K562 (cell line): Measurements from ENCODE around the gene VANGL1. TPM values are rescaled to one million over a fixed set of nuclear protein-coding genes. Genes with fewer than 3 reads are reported as not detected.

Source experiments
- KLF16 ChIP-seq: IDR thresholded peaks from 2 replicates; pipeline ENCODE4 v1.6.1; 2016; ENCODE audit warnings: antibody characterized with exemption
- MBD2 ChIP-seq: sonication (generic); IDR thresholded peaks from 2 replicates; pipeline ENCODE4 v1.6.1; 2016; ENCODE audit warnings: low read depth, borderline replicate concordance
- NCOA6 ChIP-seq: fragments of 450-650 bp; IDR thresholded peaks from 2 replicates; pipeline ENCODE4 v1.6.1; 2017; ENCODE audit warnings: mild to moderate bottlenecking
- NFE2L1 ChIP-seq: fragments of 450-650 bp; IDR thresholded peaks from 2 replicates; pipeline ENCODE4 v1.6.1; 2016; ENCODE audit warnings: missing genetic modification characterization, low read depth, mild to moderate bottlenecking, missing compliant biosample characterization, moderate library complexity, borderline replicate concordance
- POU5F1 ChIP-seq: fragments of 150-350 bp; IDR thresholded peaks from 2 replicates; pipeline ENCODE4 v1.6.1; 2014; ENCODE audit warnings: borderline replicate concordance, low read length, low read depth, mild to moderate bottlenecking; ENCODE audit not compliant: partially characterized antibody
- SMAD4 ChIP-seq: fragments of 250-450 bp; sonication (Bioruptor Pico); conservative IDR thresholded peaks from 2 replicates; pipeline ENCODE4 v1.8.0; 2021; ENCODE audit warnings: inconsistent platforms, mild to moderate bottlenecking, moderate library complexity
- SRSF7 ChIP-seq: fragments of 200-400 bp; formaldehyde crosslinking; optimal IDR thresholded peaks from 2 replicates; pipeline ENCODE3; 2017; ENCODE audit warnings: mild to moderate bottlenecking, low read depth, low read length
- STAG1 ChIP-seq: sonication (generic); formaldehyde crosslinking; IDR thresholded peaks from 2 replicates; pipeline ENCODE4 v1.5.0; 2020; ENCODE audit warnings: missing genetic modification reagents, borderline replicate concordance
- ZNF184 ChIP-seq: sonication (generic); formaldehyde crosslinking; IDR thresholded peaks from 2 replicates; pipeline ENCODE4 v1.5.0; 2020; ENCODE audit warnings: missing genetic modification reagents
- ZNF217 ChIP-seq: sonication (generic); formaldehyde crosslinking; IDR thresholded peaks from 2 replicates; pipeline ENCODE4 v1.8.0; 2022; ENCODE audit warnings: mild to moderate bottlenecking, missing genetic modification reagents
- ZNF263 ChIP-seq: sonication (generic); formaldehyde crosslinking; IDR thresholded peaks from 2 replicates; pipeline ENCODE4 v1.8.0; 2022; ENCODE audit warnings: mild to moderate bottlenecking, missing genetic modification reagents, borderline replicate concordance
- polyA plus RNA-seq, 8 experiments: library from polyadenylated mRNA; depleted of rRNA in 4 of 8; stranded (reverse) in 5 of 8; unstranded in 3 of 8; fragments of >200 nt; fragmentation: Nextera tagmentation in 2 of 8; fragmentation: Illumina TruSeq in 1 of 8; extraction: Ambion mirVana in 2 of 8; extraction: Trizol in 1 of 8; gene quantifications; 2 replicates each; pipeline versions ENCODE4 v1.2.1 to v1.2.3, GENCODE V29; 2011 to 2014; ENCODE audit warnings: inconsistent platforms in 1 of 8, missing spikeins in 1 of 8
- total RNA-seq, 7 experiments: library from RNA; depleted of rRNA in 6 of 7; stranded (reverse); fragments of >200 nt in 6 of 7; fragmentation: Illumina TruSeq in 2 of 7; extraction: Trizol in 2 of 7; gene quantifications; 2 replicates each; pipeline versions ENCODE4 v1.2.1 to v1.2.3, GENCODE V29; 2011 to 2021; ENCODE audit warnings: low replicate concordance in 1 of 7
- TF ChIP-seq, protein P1 (sequence below): fragments of 150-350 bp; conservative IDR thresholded peaks from 2 replicates; pipeline ENCODE4 v1.6.1; 2014; ENCODE audit warnings: low read length
- TF ChIP-seq, protein P2 (sequence below): fragments of 250-450 bp; sonication (Bioruptor Pico); IDR thresholded peaks from 2 replicates; pipeline ENCODE4 v1.5.0; 2020; ENCODE audit warnings: mild to moderate bottlenecking, borderline replicate concordance
- TF ChIP-seq, protein P3 (sequence below): fragments of 250-450 bp; sonication (Bioruptor Pico); IDR thresholded peaks from 2 replicates; pipeline ENCODE4 v1.5.1; 2021; ENCODE audit warnings: mild to moderate bottlenecking
- TF ChIP-seq, protein P4 (sequence below): fragments of 250-450 bp; sonication (Bioruptor Pico); IDR thresholded peaks from 2 replicates; pipeline ENCODE4 v1.4.0; 2020; ENCODE audit warnings: mild to moderate bottlenecking, moderate library complexity

Gene VANGL1
- total and polyA plus RNA-seq, 9 of the 15 experiments (the other 6 are each of a cell fraction or from before 2014, with no cell fraction given), result 0.90 to 12.8 (median 9.6) TPM

DNA sequence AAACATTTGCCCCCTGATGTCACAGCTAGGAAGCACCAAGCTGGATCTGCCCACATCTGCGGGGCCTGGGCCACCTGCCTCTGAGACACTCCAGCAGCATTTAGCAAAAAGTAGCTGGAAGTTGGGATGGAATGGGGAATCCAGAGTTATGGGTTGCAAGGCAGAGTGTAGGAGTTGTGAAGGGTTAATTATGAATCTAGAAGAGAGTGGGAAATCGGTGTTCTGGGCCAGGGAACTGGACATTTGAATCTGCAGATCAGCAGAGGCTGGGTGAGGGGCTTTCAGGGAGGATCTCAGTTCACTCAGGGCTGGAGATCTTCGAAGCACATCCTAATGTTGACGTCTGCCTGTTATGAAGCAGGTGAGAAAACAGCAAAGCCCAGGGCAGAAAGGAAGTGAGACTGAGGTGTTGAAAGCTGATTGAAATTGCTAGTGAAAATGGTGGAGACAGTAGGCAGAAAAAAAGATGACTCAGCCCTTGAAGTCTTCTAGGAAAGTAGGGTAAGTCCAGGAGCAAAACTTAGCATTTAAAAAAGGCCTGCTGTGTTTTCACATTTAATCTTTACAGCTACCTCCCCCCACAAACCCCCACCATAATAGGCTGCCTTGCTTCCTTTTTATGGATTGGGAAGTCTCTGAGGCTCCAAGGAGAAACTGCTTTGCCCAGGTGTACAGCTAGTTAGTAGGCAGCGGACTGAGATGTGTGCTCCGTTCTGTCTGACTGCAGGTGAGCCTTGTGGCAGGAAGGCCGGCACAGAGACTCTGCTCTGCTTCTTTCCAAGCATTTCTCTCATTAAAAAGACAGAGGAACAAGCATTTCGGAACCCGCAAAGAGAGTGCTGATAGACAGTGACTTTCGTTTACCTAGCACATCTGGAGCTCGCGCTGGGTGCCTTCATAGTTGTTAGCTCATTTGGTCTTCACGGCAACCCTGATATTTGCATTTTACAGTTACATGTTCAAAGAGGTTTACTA is 7.2 kb downstream of the VANGL1 start (continued):
- 0 out of 2 replicates have a peak, but pooled peaks have one; percentile 11 for TF ChIP-seq SMAD4 (CRISPR knock-in tag)
- TF ChIP-seq, protein P1, sequence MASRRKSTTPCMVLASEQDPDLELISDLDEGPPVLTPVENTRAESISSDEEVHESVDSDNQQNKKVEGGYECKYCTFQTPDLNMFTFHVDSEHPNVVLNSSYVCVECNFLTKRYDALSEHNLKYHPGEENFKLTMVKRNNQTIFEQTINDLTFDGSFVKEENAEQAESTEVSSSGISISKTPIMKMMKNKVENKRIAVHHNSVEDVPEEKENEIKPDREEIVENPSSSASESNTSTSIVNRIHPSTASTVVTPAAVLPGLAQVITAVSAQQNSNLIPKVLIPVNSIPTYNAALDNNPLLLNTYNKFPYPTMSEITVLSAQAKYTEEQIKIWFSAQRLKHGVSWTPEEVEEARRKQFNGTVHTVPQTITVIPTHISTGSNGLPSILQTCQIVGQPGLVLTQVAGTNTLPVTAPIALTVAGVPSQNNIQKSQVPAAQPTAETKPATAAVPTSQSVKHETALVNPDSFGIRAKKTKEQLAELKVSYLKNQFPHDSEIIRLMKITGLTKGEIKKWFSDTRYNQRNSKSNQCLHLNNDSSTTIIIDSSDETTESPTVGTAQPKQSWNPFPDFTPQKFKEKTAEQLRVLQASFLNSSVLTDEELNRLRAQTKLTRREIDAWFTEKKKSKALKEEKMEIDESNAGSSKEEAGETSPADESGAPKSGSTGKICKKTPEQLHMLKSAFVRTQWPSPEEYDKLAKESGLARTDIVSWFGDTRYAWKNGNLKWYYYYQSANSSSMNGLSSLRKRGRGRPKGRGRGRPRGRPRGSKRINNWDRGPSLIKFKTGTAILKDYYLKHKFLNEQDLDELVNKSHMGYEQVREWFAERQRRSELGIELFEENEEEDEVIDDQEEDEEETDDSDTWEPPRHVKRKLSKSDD, result no peak
- no peak for TF ChIP-seq SRSF7
- TF ChIP-seq ZNF263 (CRISPR knock-in tag), result no peak
- TF ChIP-seq KLF16, result no peak
- TF ChIP-seq ZNF217 (CRISPR knock-in tag), result no peak
- TF ChIP-seq STAG1, result no peak
- TF ChIP-seq NCOA6, result no peak
- no peak for TF ChIP-seq NFE2L1 (tag)
- TF ChIP-seq MBD2, result no peak
- TF ChIP-seq, protein P2, sequence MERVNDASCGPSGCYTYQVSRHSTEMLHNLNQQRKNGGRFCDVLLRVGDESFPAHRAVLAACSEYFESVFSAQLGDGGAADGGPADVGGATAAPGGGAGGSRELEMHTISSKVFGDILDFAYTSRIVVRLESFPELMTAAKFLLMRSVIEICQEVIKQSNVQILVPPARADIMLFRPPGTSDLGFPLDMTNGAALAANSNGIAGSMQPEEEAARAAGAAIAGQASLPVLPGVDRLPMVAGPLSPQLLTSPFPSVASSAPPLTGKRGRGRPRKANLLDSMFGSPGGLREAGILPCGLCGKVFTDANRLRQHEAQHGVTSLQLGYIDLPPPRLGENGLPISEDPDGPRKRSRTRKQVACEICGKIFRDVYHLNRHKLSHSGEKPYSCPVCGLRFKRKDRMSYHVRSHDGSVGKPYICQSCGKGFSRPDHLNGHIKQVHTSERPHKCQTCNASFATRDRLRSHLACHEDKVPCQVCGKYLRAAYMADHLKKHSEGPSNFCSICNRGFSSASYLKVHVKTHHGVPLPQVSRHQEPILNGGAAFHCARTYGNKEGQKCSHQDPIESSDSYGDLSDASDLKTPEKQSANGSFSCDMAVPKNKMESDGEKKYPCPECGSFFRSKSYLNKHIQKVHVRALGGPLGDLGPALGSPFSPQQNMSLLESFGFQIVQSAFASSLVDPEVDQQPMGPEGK (CRISPR knock-in tag), result no peak
- TF ChIP-seq ZNF184 (CRISPR knock-in tag), result no peak
- no peak for TF ChIP-seq POU5F1
- TF ChIP-seq, protein P3, sequence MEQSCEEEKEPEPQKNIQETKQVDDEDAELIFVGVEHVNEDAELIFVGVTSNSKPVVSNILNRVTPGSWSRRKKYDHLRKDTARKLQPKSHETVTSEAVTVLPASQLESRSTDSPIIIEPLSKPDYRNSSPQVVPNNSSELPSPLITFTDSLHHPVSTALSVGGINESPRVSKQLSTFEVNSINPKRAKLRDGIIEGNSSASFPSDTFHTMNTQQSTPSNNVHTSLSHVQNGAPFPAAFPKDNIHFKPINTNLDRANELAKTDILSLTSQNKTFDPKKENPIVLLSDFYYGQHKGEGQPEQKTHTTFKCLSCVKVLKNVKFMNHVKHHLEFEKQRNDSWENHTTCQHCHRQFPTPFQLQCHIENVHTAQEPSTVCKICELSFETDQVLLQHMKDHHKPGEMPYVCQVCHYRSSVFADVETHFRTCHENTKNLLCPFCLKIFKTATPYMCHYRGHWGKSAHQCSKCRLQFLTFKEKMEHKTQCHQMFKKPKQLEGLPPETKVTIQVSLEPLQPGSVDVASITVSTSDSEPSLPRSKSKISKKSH (CRISPR knock-in tag), result no peak
- TF ChIP-seq, protein P4, sequence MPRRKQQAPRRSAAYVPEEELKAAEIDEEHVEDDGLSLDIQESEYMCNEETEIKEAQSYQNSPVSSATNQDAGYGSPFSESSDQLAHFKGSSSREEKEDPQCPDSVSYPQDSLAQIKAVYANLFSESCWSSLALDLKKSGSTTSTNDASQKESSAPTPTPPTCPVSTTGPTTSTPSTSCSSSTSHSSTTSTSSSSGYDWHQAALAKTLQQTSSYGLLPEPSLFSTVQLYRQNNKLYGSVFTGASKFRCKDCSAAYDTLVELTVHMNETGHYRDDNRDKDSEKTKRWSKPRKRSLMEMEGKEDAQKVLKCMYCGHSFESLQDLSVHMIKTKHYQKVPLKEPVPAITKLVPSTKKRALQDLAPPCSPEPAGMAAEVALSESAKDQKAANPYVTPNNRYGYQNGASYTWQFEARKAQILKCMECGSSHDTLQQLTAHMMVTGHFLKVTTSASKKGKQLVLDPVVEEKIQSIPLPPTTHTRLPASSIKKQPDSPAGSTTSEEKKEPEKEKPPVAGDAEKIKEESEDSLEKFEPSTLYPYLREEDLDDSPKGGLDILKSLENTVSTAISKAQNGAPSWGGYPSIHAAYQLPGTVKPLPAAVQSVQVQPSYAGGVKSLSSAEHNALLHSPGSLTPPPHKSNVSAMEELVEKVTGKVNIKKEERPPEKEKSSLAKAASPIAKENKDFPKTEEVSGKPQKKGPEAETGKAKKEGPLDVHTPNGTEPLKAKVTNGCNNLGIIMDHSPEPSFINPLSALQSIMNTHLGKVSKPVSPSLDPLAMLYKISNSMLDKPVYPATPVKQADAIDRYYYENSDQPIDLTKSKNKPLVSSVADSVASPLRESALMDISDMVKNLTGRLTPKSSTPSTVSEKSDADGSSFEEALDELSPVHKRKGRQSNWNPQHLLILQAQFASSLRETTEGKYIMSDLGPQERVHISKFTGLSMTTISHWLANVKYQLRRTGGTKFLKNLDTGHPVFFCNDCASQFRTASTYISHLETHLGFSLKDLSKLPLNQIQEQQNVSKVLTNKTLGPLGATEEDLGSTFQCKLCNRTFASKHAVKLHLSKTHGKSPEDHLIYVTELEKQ (CRISPR knock-in tag), result no peak
